AML-193 (cell line): ENCODE data around the gene TSPAN5.

Source experiments
- DNase-seq, 2 experiments: peaks; one replicate each; lab custom pipeline; 2025; lab: John Stamatoyannopoulos, UW

The TSPAN5 gene

DNA sequence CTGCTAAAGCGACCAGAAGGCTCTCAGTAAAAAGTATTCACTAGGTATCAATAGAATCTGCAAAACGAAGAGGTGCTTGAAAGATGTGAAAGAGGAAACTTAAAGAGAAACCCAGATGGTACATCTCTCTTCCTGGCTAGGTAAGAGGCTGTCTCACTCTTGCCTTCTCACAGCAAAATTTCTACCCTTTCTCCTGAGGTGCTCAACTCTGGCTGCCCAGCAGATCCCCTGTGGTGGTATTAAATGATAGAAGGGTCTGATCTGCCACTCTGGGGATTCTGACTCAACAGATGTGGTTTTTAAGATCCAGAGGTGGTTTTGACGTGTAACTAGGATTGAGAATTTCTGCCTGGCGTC is 14.9 kb upstream of the TSPAN5 start:
- no peak for DNase-seq

DNA sequence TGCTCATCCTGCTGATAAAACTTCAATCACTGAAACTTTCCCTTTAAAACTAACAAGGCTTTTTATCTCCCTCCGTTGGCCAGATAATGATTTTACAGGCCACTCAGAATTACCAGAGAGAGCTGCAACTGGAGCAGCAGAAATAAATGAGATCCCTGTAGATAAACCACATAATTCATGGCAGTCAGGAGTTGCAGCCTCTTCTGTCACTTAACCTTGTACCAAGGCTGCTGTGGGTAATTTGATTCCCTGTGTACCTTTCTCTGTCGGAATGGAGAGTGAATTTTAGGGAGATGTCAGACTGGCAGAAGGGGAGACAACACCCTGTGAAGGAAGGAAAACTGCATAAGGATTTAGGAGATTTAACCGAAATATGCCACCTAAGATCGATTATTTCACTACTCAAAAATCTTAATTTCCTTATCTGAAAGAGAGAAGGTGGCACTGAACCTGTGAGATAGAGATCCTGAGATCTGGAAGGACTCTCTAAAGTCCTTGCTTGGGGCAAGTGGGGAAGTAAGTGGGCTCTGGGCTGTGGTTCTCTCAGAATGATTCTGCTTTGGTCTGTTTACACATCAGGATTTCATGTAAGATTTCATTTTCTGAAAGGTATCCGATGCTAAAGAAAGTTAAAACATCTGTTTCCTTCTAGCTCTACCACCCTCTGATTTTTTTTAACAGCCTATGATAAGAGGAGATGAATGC is 14.3 kb upstream of the TSPAN5 start:
- no peak for DNase-seq

DNA sequence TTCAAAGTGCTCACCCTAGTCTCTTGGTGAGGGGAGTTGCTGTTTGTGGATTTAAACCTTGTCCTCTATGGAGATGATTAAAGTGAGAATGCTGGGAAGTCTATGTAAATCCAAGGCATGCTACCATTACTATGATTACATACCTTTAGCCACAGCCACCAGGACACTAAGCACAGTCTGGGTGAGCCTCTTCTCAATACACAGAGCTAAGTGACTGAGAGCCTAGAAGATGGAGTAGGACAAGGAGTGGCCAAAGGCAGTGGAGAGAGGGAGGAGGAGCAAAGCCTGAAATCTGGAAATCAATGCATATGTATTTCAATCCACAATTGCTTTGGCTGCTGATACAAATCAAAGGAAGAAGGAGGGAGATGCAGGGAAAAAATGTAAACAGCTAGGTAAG is 12.7 kb upstream of the TSPAN5 start:
- DNase-seq: no peak

DNA sequence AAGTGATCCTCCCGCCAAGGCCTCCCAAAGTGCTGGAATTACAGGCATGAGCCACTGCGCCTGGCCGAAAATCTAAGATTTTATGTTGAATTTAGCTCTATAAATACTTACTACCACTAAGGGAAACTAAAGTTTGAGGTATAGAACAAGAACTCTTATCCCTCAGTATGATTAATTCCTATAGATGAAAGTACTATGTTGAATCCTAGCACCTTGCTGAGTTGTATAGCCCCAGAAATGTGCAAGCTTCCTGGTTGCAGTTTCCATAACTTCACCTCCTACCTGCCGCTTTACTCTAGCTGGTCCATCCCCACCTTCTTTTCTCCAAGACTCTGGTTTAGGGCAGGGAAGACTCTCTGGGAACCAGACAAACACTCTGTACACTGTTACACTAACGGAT is 11.8 kb upstream of the TSPAN5 start:
- DNase-seq: no peak

DNA sequence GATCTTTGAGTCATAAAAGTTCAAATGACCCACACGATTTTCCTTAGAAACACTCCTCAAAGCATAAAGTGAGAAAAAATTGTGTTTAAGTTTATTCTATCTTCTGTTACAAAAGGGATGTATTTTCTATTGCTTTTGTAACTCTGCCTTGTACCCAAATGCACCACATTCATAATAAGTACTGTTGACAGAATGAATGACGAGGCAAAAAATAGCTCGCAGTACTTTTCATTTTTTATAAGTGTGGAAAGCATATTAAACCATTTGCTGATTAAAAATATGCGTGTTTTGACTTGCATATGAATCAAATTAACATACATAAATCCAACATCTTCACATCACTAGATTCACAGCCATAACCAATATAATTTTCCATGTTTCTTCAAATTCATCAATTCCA is 11.2 kb upstream of the TSPAN5 start:
- DNase-seq: no peak

DNA sequence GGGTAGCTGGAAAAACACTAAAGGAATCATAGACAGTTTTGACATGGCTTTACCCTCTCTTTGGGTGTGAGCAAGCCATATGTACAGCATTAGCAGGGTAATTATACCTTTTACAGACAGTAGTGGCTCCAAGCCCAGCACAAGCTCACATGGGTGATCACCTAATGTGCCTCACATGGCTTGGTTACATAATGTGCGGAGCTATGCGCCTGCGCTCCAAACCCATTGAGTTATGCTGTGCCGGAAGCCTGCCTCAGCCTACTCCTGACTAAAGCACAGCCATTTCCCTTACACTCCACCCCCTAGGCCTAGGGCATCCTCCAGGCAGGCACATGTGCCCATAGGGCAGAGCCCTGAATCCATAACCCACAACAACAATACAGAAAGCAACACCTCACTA is 6.5 kb upstream of the TSPAN5 start:
- DNase-seq: no peak

DNA sequence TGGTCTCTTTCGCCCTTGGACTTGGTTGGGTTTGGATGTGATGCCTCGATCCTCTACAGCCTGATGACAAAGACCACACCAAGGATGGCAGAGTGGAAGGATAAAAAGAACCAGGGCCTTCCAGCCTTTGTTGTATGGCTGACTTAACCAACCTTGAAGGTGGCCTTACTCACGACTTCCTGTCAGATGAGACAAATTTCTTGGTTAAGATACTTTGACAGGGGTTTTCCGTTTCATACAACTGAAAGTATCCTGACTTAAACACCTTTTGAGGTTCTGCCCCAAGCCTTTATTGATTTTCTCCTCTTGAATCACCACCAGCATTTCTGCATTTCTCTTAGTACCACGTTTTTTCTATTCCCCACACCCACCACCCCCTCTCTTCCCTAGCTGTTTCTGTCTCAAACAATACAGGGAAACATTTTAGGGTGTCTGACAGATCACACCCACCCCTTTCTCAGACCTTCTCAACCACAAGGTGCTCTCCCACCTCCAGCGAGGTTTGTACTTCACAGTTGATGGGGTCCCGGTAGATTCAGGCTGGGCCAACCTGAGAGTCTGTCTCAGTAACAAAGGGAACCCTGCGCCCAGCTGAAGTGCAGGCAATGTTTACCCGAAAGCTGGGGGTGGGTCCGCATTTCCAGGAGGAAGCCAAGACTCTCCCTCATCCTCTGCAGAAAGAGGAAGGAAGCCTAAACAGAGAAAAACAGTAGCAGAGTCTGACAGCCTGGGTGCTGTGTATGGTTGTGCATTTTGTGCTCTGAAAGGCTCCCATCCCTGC is 5.0 kb upstream of the TSPAN5 start:
- peak; percentile 60 to 64 for DNase-seq

DNA sequence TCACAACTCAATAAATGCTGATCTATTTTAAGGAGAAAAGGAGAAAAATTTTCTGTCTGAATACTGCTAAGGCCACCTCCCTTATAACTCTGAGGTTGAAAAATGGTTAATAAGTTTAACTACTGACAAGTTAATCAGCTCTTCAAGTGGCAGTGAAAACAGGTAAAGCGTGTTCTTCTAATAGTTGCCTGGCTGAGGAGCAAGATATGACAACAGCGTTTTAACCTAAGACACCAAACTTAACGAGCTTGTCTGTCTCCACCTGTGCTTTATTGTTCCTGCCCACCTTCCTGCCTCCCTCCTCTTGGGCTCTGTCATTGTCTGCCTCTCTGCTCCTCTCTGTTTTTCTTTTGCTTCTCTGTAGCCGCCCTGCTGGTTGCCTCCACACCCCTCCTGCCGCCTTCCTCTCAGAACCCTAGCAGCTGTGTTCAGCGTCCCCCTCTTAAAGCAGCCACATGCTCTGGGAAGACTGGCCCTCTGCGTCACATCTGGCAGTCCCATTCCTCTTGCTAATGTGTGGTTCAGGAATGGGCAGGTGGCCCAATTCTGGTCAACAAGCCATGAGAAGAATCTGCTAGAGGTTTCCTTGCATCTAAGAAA is 4.3 kb upstream of the TSPAN5 start:
- DNase-seq: no peak

DNA sequence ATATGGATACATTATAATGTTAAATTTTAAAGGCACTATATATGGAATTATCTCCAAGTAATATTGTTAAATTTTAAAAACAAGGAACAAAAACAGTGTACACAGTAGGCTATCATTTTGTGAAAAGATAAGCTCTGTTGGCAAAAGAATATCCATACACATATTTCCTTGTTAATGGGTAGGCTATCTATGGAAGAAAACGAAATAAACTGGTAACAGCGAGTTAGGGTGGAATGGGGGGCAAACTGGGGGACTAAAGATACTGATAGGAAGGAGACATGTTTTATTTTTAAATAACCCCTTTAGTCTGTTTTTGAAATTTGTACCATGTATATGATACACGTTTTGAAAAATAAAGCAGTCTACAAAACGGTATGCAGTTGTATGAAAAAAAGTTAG is 3.6 kb upstream of the TSPAN5 start:
- DNase-seq: no peak

DNA sequence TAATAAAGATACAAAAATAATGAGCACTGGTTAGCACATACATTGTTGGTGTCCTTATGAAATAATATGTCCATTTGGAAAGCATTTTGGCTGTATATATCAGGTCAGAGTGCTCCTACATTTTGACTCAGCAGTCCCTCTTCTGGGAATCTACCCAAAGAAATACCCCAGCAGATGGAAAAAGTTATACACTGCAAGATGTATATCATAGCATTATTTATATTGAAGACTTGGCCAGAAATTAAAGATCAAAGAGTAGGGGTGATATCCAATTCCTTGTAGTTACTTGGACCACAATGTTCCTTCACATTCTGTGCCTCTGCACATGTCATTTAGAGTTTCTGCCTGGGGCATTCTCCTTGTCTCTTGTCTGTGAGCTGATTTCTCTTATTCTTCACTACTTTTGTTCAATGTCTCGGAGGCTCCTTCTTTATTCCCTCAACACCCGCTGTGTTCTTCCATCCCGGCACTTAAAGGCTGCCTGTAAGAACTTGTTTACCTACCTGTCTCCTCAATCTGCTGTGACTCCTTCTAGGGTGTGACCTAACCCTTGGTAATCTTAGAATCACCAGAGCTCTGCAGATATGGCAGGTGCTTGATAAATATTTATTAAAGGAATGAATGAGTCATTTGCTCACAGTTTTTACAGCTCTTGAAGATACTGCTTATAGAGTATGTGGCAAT is 3.1 kb upstream of the TSPAN5 start:
- no peak for DNase-seq

DNA sequence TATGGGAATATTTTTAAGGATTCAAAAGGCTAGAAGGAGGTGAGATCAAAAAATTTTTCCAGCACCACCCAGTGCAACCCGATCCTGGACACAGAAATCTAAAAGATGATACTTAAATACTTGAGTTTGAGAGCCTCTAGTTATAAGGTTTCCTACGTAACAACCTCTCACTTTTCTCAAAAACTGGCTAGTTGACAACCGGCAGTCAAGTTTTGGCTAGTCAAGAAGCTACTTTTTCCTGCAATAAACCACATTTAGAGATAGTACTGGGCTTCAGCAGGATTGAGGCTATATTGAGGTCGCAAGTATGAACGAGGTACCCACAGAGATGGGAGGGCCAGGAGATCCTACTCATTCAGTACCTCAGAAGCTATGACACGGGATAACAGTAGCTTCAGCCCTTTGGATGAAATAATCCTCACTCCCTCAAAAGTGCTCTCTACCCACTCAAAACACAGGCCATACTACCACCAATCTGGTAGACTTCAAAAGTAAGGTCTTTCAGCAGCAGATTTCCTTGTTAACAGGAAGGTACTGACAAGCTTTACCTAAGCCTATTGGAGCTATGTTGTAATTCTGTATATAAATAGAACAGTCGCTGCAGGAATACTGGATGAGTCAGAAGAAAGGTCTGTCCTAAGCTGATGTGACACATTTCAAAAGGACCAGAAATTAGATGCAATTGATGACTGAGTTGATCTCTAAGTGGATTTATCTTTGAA is 1.5 kb upstream of the TSPAN5 start:
- DNase-seq: no peak

DNA sequence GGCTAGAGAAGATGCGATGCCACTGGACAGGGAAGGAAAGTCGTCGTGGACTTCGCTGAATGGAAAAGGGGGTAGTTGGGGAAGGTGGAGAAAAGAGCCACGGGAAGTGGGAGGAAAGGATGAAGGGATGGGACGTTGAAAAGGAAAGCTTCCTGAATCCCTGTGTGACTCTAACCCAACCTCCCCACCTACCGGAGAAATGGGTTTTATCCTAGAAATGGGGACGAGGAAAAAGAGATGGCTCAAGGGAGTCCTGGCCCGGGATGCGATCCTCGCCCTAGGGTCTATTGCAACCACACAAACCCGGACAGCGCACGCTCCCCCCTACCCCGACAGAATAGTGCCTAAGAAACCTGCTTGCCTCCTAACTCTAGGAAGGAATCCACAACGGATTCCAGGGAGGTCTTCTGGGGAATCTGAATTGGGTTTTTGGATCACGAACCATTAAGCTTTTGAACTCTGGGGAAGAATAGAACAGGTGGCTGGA is 738 bp upstream of the TSPAN5 start:
- no peak for DNase-seq

DNA sequence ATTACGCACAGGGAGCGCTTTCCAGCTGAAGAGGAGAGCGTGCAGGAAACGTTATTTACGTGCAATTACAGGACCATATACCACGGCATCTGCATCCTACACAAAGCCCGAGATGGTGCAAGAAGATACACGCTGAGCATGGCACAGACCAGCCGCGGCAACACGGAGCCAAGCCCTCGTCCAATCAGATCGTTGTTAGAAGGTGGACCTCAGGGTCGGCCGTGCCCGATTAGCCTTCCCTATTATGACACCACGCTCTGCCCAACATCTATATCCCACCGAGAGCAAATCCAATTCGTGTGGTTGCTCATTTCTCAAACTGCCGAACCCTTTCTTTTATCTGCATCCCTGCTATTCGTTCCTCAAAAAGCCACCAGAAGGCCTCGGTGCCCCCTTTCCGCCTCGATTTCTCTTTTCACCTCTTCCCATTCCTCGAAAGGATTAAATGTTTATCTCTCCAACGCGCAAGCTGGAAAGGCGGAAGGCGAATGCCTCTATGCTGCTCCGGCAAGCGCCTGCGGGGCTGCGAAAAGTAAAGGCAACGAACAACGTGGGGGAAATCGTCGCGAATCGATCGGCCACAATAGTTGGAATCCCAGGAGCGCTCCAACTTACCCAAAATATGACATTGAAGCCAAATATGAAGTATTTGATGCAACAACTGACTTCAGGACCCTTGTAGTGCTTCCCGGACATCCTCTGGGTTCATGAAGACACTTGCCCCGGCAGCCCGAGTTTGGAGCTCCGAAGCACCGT is 702 bp downstream of the TSPAN5 start:
- peak; percentile 39 to 55 for DNase-seq

DNA sequence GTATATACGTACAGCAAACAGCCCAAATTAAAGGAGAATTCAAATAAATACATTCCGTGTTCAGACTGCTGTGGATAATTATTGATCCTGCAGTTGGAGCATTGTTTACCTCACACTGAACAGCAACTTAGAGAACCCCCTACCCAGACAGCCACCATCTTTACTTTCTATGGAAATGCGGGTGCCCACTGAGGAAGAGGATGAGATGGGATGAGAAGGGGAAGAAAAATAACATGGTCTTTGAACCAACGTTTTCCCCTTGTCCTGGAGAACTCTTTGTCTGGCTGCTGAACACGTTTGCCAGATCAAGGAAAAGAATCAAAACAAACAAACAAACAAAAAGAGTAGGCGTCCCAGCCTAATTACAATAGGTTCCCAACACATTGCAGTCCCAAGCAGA is 1.5 kb downstream of the TSPAN5 start:
- no peak for DNase-seq

DNA sequence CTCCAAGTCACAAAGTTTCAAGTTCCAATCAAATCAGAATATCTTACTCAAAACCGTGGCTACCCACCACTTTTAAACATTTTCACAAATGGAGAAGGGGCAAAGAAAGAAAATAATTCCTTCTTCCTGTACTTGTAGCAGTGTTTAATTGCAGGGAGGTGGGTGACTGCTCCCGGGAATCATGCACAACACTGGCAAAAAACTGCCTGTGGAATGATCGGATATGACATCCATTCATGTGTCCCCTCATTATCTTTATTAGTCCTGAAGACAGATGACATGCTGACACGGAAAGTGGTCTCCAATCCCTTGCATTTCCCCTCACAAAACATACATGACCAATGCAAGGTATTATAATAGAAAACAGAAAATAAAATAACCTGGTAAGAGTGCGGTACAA is 2.0 kb downstream of the TSPAN5 start:
- DNase-seq: no peak

DNA sequence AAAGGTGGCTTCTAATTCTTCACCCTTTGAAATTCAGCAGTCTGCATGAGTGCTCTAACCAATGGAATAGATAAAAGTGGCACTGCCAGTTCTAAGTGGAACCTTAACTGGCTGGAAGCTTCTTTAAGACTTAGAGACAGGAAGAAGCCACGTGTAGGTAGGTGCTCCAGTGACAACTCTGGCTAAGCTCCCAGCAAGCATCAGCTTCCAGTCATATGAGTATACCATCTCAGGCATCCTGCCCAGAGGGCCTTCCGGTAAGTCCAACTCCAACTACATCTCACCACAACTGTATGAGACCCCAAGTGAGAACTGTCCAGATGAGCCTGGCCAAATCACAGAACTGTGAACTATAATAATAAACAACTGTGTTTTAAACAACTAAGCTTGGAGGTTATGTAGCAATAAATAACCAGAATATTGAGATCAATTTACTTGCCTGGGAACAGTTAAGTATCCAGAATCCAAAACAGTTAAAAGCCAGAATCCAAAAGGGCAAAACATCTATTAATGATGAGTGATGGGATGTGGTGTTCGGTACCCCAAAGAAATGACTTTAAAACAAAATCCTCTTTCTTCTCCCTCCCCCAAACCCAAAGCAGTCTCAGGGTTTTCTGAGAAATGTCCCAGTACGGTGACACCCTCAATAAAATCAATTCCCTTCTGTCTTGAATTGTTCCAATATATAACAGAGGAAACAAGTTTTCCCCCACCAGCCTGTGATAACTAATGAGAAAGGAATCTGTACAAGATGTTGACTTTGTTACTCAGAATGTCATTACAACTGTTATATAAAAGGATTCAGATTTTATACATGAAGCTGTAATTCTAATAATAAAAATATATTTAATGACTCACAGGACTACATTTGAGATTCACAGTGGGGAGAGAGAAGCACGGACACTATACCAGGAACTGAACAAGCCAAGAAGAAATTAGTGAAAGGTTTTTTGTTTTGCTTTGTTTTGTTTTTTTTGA is 4.2 kb downstream of the TSPAN5 start:
- no peak for DNase-seq

DNA sequence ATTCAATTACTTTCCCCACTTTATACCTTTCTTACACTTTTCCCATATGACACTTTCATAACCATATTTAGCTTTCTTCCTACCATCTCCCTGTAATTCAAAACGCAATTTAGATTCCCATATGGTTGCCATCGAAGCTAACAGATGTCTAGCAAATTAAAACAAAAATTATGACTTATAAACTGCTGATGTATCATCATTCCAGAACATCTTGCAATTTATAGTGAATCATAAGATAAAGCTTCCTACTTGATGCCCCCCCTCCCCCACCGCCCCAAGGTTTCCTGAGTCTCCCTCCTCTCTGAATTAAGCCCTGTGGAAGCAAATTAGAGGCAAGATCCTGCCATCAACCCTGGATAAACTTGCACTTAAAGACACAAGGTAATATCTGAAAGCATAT is 5.4 kb downstream of the TSPAN5 start:
- no peak for DNase-seq

DNA sequence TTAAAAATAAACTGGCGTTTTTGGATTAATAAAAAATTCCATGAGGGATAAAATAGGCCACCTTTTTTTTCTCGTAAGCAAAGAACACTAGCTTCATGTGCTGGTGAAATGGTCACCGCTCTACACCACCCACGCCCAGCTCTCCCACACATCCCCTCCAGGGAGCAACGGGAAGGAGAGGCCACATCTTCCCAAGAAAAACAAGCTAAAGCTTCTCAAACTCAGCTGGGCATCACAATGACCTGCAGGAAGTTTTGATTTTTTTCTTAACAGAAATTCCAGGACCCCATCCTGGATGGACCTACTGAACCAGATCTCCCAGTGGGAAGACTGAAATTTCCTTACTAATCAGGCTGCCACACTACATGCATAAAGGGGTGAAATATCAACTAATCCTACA is 9.8 kb downstream of the TSPAN5 start:
- DNase-seq: no peak

DNA sequence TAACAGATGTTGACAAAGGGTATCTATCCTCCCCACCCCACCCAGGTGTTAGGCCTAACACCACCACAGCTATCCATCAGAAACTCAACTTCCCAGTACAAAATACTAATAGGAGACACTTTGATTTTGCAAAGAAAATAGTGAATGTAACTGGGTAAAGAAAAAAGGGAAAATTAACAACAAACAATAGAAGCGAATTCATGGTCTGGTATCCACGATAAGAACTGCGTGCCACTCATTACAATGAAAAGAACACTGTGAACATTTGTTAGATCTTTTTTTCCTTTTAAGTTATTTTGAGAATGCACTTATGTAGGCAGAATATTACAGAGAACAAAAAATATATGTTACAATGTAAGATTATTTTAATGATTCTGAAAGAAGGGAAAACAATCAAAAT is 12.0 kb downstream of the TSPAN5 start:
- no peak for DNase-seq

DNA sequence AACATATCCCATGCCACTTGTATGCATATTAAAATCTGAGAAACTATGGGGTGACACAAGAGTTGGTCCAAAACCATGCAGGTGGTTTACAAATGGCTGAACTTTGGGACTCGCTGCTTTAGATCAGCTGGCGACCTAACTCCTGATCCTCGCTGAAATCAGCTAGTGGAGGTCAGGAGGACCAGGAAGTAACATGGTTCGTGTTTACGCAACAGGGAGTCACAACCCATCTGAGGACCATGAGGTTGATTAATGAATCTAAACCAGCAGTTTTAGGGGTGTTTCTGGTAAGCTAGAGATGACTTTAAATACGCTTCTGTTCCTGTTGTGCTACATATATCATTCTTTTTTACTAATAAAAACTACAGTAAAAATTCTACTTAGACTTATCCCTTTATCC is 12.9 kb downstream of the TSPAN5 start:
- DNase-seq: no peak
